H1 (cell line): ENCODE results near the gene RNF145. TPM values are rescaled to one million over a fixed set of nuclear protein-coding genes. Genes with fewer than 3 reads are reported as not detected.

Experiments used
- CTCF ChIA-PET: fragments of 300-600 bp; sonication (Branson Sonifier 250); formaldehyde crosslinking; loops from one replicate; lab custom pipeline; 2021; ENCODE audit not compliant: partially characterized antibody; lab: Charles Lee
- POLR2A ChIA-PET: fragments of 300-600 bp; sonication (Branson Sonifier 250); formaldehyde crosslinking; loops from one replicate; lab custom pipeline; 2021; ENCODE audit warnings: inconsistent platforms; ENCODE audit not compliant: partially characterized antibody; lab: Charles Lee
- DNase-seq, 2 experiments: peaks; one replicate each; pipeline versions ENCODE4 v3.0.0 to v3.0.0-alpha.2; 2010 to 2022; ENCODE audit warnings: low spot score in 2 of 2, low read depth in 1 of 2, mixed read lengths in 1 of 2
- FAIRE-seq: peaks from 2 replicates; lab custom pipeline; 2011; peaks lifted over from hg19 to GRCh38; lab: Jason Lieb, UNC
- H2AFZ ChIP-seq: 2 replicates; pipeline ENCODE4 v1.8.1; 2012; ENCODE audit warnings: low read length, inconsistent platforms
- H2AK5ac ChIP-seq: 2 replicates; pipeline ENCODE4 v1.6.1; 2013; ENCODE audit warnings: low read depth, low read length
- H2BK120ac ChIP-seq: replicated peaks from 2 replicates; pipeline ENCODE3; 2013; ENCODE audit warnings: low read depth, low read length, inconsistent platforms
- H2BK12ac ChIP-seq: 2 replicates; pipeline ENCODE4 v1.6.1; 2013; ENCODE audit warnings: low read depth, low read length
- H2BK15ac ChIP-seq: 2 replicates; pipeline ENCODE4 v1.6.1; 2013; ENCODE audit warnings: low read length
- H2BK20ac ChIP-seq: 2 replicates; pipeline ENCODE4 v1.6.1; 2013; ENCODE audit warnings: low read length
- H2BK5ac ChIP-seq: 2 replicates; pipeline ENCODE4 v1.6.1; 2013; ENCODE audit warnings: low read depth, low read length
- H3K14ac ChIP-seq: 2 replicates; pipeline ENCODE4 v1.6.1; 2013; ENCODE audit warnings: inconsistent platforms; ENCODE audit not compliant: insufficient read length
- H3K18ac ChIP-seq: 2 replicates; pipeline ENCODE4 v1.6.1; 2013; ENCODE audit warnings: low read length; ENCODE audit errors: extremely low read depth
- H3K23ac ChIP-seq: 2 replicates; pipeline ENCODE4 v1.6.1; 2013; ENCODE audit warnings: inconsistent platforms; ENCODE audit not compliant: insufficient read length
- H3K23me2 ChIP-seq: 2 replicates; pipeline ENCODE4 v1.6.1; 2013; ENCODE audit warnings: low read depth, low read length
- H3K27ac ChIP-seq: 2 replicates; pipeline ENCODE4 v1.6.1; 2011; ENCODE audit warnings: low read depth, low read length, inconsistent platforms
- H3K27me3 ChIP-seq, 4 experiments: replicated peaks in 1 of 4; 1 replicate in 1 of 4; 2 replicates in 3 of 4; pipeline versions ENCODE4 v1.6.1 to v1.8.1; 2011 to 2013; ENCODE audit warnings: low read length in 3 of 4, mild to moderate bottlenecking in 3 of 4, inconsistent platforms in 2 of 4, mixed read lengths in 2 of 4, moderate library complexity in 1 of 4; ENCODE audit not compliant: control insufficient read depth in 3 of 4, insufficient read depth in 3 of 4; ENCODE audit errors: extremely low read depth in 1 of 4
- H3K36me3 ChIP-seq, 4 experiments: 2 replicates each; pipeline versions ENCODE4 v1.6.1 to v1.8.1; 2011 to 2013; ENCODE audit warnings: mild to moderate bottlenecking in 4 of 4, low read length in 3 of 4, moderate library complexity in 2 of 4, control low read depth in 1 of 4, inconsistent platforms in 1 of 4; ENCODE audit not compliant: insufficient read depth in 4 of 4, control insufficient read depth in 2 of 4
- H3K4ac ChIP-seq: replicated peaks from 2 replicates; pipeline ENCODE3; 2013; ENCODE audit warnings: low read length, low read depth, mixed read lengths, inconsistent platforms; ENCODE audit not compliant: insufficient read length
- H3K4me1 ChIP-seq, 4 experiments: replicated peaks in 1 of 4; 1 replicate in 1 of 4; 2 replicates in 3 of 4; pipeline versions ENCODE4 v1.6.1 to v1.8.1; 2011 to 2013; ENCODE audit warnings: low read length in 3 of 4, inconsistent platforms in 2 of 4, mixed read lengths in 1 of 4; ENCODE audit not compliant: insufficient read depth in 4 of 4, control insufficient read depth in 3 of 4
- H3K4me2 ChIP-seq, 2 experiments: 2 replicates each; pipeline versions ENCODE4 v1.6.1 to v1.8.1; 2011 to 2013; ENCODE audit warnings: low read depth in 2 of 2, low read length in 2 of 2, control low read depth in 1 of 2, inconsistent platforms in 1 of 2, mild to moderate bottlenecking in 1 of 2; ENCODE audit not compliant: insufficient read depth in 1 of 2
- H3K4me3 ChIP-seq, 4 experiments: fragments of 200-600, 300-600 bp in 1 of 4; sonication (generic), shearing (Covaris generic), sonication (Bioruptor Twin) in 1 of 4; 2 replicates each; pipeline versions ENCODE4 v1.5.1 to v1.8.1; 2011 to 2016; ENCODE audit warnings: low read length in 4 of 4, low read depth in 3 of 4, control low read depth in 2 of 4, inconsistent platforms in 2 of 4, mild to moderate bottlenecking in 2 of 4, mixed read lengths in 1 of 4, moderate library complexity in 1 of 4; ENCODE audit not compliant: insufficient read depth in 2 of 4; ENCODE audit errors: extremely low read depth in 1 of 4
- H3K56ac ChIP-seq: replicated peaks from 2 replicates; pipeline ENCODE3; 2013; ENCODE audit warnings: low read depth, mild to moderate bottlenecking, mixed read lengths, low read length, inconsistent platforms; ENCODE audit not compliant: insufficient read length
- H3K79me1 ChIP-seq: 2 replicates; pipeline ENCODE4 v1.6.1; 2013; ENCODE audit warnings: low read depth, low read length, control low read depth
- H3K79me2 ChIP-seq, 2 experiments: 2 replicates each; pipeline versions ENCODE4 v1.6.1 to v1.8.1; 2012 to 2013; ENCODE audit warnings: low read length in 2 of 2, mild to moderate bottlenecking in 2 of 2, inconsistent platforms in 1 of 2; ENCODE audit not compliant: insufficient read depth in 2 of 2, control insufficient read depth in 1 of 2
- H3K9ac ChIP-seq, 4 experiments: replicated peaks in 1 of 4; 1 replicate in 1 of 4; 2 replicates in 3 of 4; pipeline versions ENCODE4 v1.6.1 to v1.8.1; 2011 to 2013; ENCODE audit warnings: low read depth in 3 of 4, low read length in 3 of 4, control low read depth in 2 of 4, mild to moderate bottlenecking in 2 of 4, moderate library complexity in 2 of 4, inconsistent platforms in 1 of 4; ENCODE audit errors: extremely low read depth in 1 of 4
- H3K9me3 ChIP-seq, 2 experiments: 2 replicates each; pipeline versions ENCODE4 v1.6.1 to v1.8.1; 2012 to 2013; ENCODE audit warnings: mild to moderate bottlenecking in 2 of 2, moderate library complexity in 2 of 2, control low read depth in 1 of 2, inconsistent platforms in 1 of 2, low read depth in 1 of 2, low read length in 1 of 2, mixed read lengths in 1 of 2; ENCODE audit not compliant: insufficient read depth in 2 of 2
- H4K20me1 ChIP-seq, 2 experiments: replicated peaks in 1 of 2; 2 replicates each; pipeline versions ENCODE3 to v1.8.1; 2011 to 2013; ENCODE audit warnings: inconsistent platforms in 2 of 2, low read length in 2 of 2, mild to moderate bottlenecking in 1 of 2; ENCODE audit not compliant: insufficient read depth in 2 of 2, control insufficient read depth in 1 of 2
- H4K5ac ChIP-seq: 2 replicates; pipeline ENCODE4 v1.6.1; 2013; ENCODE audit warnings: low read length, low read depth, mixed read lengths, inconsistent platforms; ENCODE audit not compliant: insufficient read length
- H4K8ac ChIP-seq: 2 replicates; pipeline ENCODE4 v1.8.0; 2013; ENCODE audit warnings: mild to moderate bottlenecking, moderate library complexity, low read length, inconsistent platforms; ENCODE audit not compliant: insufficient read depth; ENCODE audit errors: extremely low read depth
- H4K91ac ChIP-seq: replicated peaks from 2 replicates; pipeline ENCODE3; 2013; ENCODE audit warnings: low read length, mixed read lengths, inconsistent platforms; ENCODE audit not compliant: insufficient read length
- CBX8 ChIP-seq: fragments of 300-800, 300-1000 bp; sonication (generic); IDR thresholded peaks from 2 replicates; pipeline ENCODE4 v1.7.1; 2016; ENCODE audit warnings: low read depth, low read length, borderline replicate concordance
- CTCF ChIP-seq, 3 experiments: IDR thresholded peaks; 1 replicate in 2 of 3; 2 replicates in 1 of 3; pipeline versions ENCODE4 v1.5.1 to v1.6.1; 2011; ENCODE audit warnings: low read length in 3 of 3, mild to moderate bottlenecking in 3 of 3, inconsistent platforms in 2 of 3, low read depth in 1 of 3, moderate library complexity in 1 of 3; ENCODE audit not compliant: insufficient read depth in 1 of 3; ENCODE audit errors: control extremely low read depth in 1 of 3
- EP300 ChIP-seq, 2 experiments: IDR thresholded peaks; 1 replicate in 1 of 2; 2 replicates in 1 of 2; pipeline ENCODE4 v1.6.1; 2011 to 2012; ENCODE audit warnings: low read depth in 2 of 2, low read length in 2 of 2, mild to moderate bottlenecking in 2 of 2, borderline replicate concordance in 1 of 2, inconsistent platforms in 1 of 2, moderate library complexity in 1 of 2
- FOSL1 ChIP-seq: IDR thresholded peaks from 2 replicates; pipeline ENCODE4 v1.6.1; 2011; ENCODE audit warnings: mild to moderate bottlenecking, low read depth, low read length, moderate library complexity; ENCODE audit not compliant: insufficient read depth
- GABPA ChIP-seq: IDR thresholded peaks from 2 replicates; pipeline ENCODE4 v1.6.1; 2011; ENCODE audit warnings: mild to moderate bottlenecking, low read length, moderate library complexity, borderline replicate concordance; ENCODE audit not compliant: insufficient read depth
- JUND ChIP-seq: IDR thresholded peaks from 2 replicates; pipeline ENCODE4 v1.6.1; 2011; ENCODE audit warnings: mild to moderate bottlenecking, improper control_type of control experiment, low read length
- MAFK ChIP-seq: IDR thresholded peaks from 2 replicates; pipeline ENCODE4 v1.6.1; 2012; ENCODE audit warnings: low read depth, mild to moderate bottlenecking, improper control_type of control experiment, low read length
- SRF ChIP-seq: IDR thresholded peaks from 2 replicates; pipeline ENCODE4 v1.6.1; 2011; ENCODE audit warnings: mild to moderate bottlenecking, low read depth, low read length, moderate library complexity
- TCF12 ChIP-seq: IDR thresholded peaks from 2 replicates; pipeline ENCODE4 v1.6.1; 2011; ENCODE audit warnings: low read depth, mild to moderate bottlenecking, low read length
- TEAD4 ChIP-seq: IDR thresholded peaks from 2 replicates; pipeline ENCODE4 v1.6.1; 2012; ENCODE audit warnings: low read depth, low read length, inconsistent platforms, mixed read lengths
- WGBS, 2 experiments: shearing (Covaris generic) in 1 of 2; methylation state at CpG; one replicate each; pipeline versions ENCODE4 v1.1.6 to v1.1.7; 2013 to 2015; ENCODE audit warnings: low lambda C conversion rate in 2 of 2, mixed read lengths in 2 of 2, inconsistent platforms in 1 of 2, low coverage in 1 of 2, missing lambda C conversion rate in 1 of 2; ENCODE audit not compliant: insufficient replicate concordance in 2 of 2, insufficient coverage in 1 of 2, insufficient read length in 1 of 2; ENCODE audit errors: extremely low coverage in 1 of 2, missing lambda C conversion rate in 1 of 2; 5-methylcytosine and 5-hydroxymethylcytosine counted together
- polyA plus RNA-seq, 7 experiments: library from polyadenylated mRNA; depleted of rRNA in 3 of 7; stranded (reverse) in 5 of 7; unstranded in 2 of 7; fragments of >200 nt in 5 of 7; fragments of 200-250 nt in 2 of 7; gene quantifications; 1 replicate in 5 of 7; 2 replicates in 1 of 7; 4 replicates in 1 of 7; pipeline versions ENCODE4 v1.2.1 to v1.2.3, GENCODE V29; 2011 to 2013; ENCODE audit warnings: missing spikeins in 2 of 7, mixed read lengths in 2 of 7
- total RNA-seq: library from RNA; stranded (reverse); fragmentation: NEBNext Ultra II Directional; extraction: Animal tissue kit (Norgen Biotek cat#: 25700); gene quantifications from 2 replicates; pipeline ENCODE4 v1.2.1, GENCODE V29; 2021

The RNF145 gene
- total and polyA plus RNA-seq, 2 of the 8 experiments (the other 6 are each of a cell fraction or from before 2014, with no cell fraction given), result 34.2 to 72.5 TPM

GRCh38 chr5:159199225-159199624 lies 10.1 kb downstream of the RNF145 start:
- H3K18ac ChIP-seq, result no peak overlapping the region
- no peak overlapping the region for H3K27ac ChIP-seq
- H3K56ac ChIP-seq, result no peak overlapping the region
- no peak overlapping the region for H2AK5ac ChIP-seq
- no peak overlapping the region for H2BK15ac ChIP-seq
- no peak overlapping the region for H3K9ac ChIP-seq
- POLR2A ChIA-PET, result interaction anchor here (1.0 kb wide), 2 partner anchors 8 to 9 kb away, joined by 3 to 4 read pairs; no protein-coding TSS in a partner anchor
- no peak overlapping the region for H4K91ac ChIP-seq
- no peak overlapping the region for H3K23ac ChIP-seq
- DNase-seq, result no peak
- no peak overlapping the region for H2BK120ac ChIP-seq
- H3K14ac ChIP-seq, result no peak overlapping the region
- H2BK20ac ChIP-seq, result no peak overlapping the region
- H3K27me3 ChIP-seq, result no peaks in the 10 kb centered on the region
- TF ChIP-seq TEAD4 (no peak), MAFK (no peak), FOSL1 (no peak), GABPA (no peak), CBX8 (no peak), CTCF (IDR thresholded peaks at IDR 0.05; ENCODE audit: control extremely low read depth in 1 of 3, insufficient read depth in 1 of 3, low read depth in 1 of 3, low read length in 3 of 3) (no peak), TCF12 (no peak), JUND (no peak), SRF (no peak), EP300 (IDR thresholded peaks at IDR 0.05; ENCODE audit: borderline replicate concordance in 1 of 2, low read depth in 2 of 2, low read length in 2 of 2) (no peak)
- TF ChIP-seq, all 59 proteins: peak for 0
- H3K79me1 ChIP-seq, result 0 out of 2 replicates have a peak, but pooled peaks cover under 1% of the 10 kb centered on the region
- CTCF ChIA-PET, result interaction anchor here (0.6 to 1.8 kb wide), 2 partner anchors 8 to 13 kb away, joined by 3 to 4 read pairs; no protein-coding TSS in a partner anchor
- no peak overlapping the region for H2BK12ac ChIP-seq
- H3K9me3 ChIP-seq, result no peaks in the 10 kb centered on the region
- H3K36me3 ChIP-seq, result peaks cover 0 to 3% (median 0%) of the 10 kb centered on the region in 4 experiments; a peak in 3 of 8 replicates
- no peak overlapping the region for H4K5ac ChIP-seq
- 95% methylated on average over 3 of the region's 3 CpGs; no CpG with 5 or more reads in 1 of the 2 experiments for WGBS, 2 experiments
- no peak overlapping the region for H2BK5ac ChIP-seq
- no peak overlapping the region for H4K8ac ChIP-seq
- no peak overlapping the region for H3K4me3 ChIP-seq
- H2AFZ ChIP-seq, result no peak overlapping the region
- H3K4me1 ChIP-seq, result peaks cover 0 to 3% (median 0%) of the 10 kb centered on the region in 4 experiments; a peak in 2 of 7 replicates
- no peaks in the 10 kb centered on the region; the same call in 1 of the 2 replicates for H3K23me2 ChIP-seq
- H3K4me2 ChIP-seq, result no peak overlapping the region
- H3K79me2 ChIP-seq, result peaks cover 0 to 59% of the 10 kb centered on the region in 2 experiments; a peak in 3 of 4 replicates
- H3K4ac ChIP-seq, result no peak overlapping the region
- no peak for FAIRE-seq
- H4K20me1 ChIP-seq, result peaks cover 3 to 5% of the 10 kb centered on the region in 2 experiments
